HG03520 (cell line): Measurements from ENCODE around the gene HOPX.
"Not testable (repeated sequence)": the region's sequence is repeated elsewhere in the genome, so short reads cannot be mapped to it uniquely, and the experiment has no call there.

Experiments used
- ATAC-seq: cut with Tn5 transposase; IDR thresholded peaks from one replicate; pipeline ENCODE4 v1.9.1; 2021; ENCODE audit warnings: mild to moderate bottlenecking, moderate library complexity; ENCODE audit not compliant: unreplicated experiment

The HOPX gene

DNA sequence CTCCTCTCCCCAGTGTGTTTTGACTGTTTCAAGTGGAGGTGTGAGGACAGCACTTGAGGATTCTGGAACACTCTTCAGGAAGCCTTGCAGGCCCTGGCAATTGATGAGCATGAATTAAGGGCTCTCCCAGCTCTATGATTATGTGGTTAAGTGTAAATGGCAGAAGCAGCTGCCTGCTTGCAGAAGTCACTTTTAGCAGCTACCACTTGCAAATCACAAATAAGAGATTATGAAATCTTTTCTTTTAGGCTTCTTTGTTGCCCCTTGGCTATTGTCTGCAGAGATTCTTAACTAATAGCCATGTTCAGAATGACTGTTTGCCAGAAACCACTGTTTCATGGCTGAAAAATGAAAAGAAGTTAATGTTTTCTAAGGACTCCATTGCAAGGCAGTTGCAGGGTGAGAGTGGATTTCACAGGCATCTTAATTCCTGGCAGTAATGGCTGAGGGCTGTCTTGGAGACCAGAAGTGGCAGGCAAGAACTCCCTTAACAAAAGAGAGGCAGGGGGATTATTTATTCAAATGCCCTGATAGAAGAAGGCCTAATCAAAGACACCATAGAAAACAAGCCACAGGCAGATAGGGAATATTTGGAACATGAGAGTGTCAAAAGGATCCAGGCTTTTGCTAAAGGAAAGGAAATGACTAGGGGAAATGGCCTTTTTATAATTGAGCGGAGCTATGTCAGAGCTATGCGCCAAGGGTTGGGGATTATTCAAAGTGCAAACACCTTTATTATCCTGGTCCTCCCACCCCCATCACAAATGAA lies 8.3 kb upstream of the HOPX start:
- ATAC-seq, result no peak

GRCh38 chr4:56688094-56688647 lies 7.1 kb upstream of the HOPX start:
- no peak for ATAC-seq

DNA sequence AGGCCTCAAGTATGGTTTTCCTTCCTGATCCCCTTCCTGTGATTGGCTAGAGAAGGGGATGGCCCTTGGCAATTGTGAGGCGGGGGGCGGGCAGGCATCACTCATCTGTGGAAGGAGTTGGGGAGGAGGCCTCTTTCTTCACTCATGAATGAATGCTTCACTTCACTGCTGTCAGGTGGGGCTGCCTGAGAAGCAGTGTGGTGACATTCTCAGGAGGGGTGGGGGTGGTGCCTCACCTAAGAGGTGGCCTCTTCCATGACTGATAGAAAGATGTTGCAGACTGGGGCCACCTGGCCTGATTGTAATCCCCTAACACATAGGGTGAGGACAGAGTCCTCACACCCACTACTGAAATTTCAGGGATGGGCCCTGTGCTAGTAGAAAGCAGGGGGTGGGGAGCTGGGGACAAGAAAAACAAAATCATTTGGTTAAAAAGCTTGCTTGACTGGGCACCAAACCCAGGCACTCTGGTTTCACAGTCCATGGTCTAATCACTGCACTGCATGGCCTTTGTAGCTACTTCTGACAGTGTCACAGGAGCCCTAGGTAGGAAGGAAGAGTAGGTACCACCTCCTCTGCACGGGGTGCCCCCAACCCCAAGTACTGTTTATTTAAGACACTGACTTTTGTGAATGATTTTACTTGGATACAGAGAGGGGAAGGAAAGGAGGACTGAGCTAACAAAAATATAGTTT lies 5.6 kb upstream of the HOPX start:
- ATAC-seq, result no peak

DNA sequence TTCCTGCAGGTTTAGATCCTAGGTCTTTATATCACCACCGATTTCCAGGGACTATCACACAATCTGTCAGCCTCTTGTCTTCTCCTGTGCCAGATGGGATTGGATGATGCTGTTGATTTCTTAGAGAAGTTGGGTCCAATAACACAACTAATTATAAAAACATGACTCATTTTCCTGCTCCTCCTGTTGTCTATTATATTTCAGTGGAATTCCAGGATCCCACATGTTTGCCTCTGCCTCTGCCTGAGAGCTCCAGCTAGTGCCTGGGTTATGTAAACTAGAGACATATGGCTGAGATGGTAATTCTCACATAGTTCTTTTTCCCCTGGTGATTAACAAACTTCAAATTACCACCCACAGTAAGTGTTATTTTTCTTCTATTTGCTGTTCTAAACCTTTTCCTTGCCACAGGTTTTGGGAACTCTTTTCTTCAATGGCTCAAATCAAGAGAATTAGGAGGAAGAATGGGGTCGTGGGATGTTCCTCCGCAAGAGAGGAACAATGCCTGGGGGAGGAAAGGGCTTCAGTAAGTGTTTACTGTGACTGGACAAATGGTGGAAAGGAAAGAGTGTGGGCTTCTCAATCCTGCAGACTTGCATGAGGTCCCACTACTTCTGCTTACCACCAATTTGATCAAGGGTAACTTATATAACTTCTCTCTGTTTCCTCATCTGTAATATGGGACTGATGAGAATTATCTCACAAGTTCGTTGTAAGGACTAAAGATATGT lies 3.4 kb upstream of the HOPX start:
- no peak for ATAC-seq

GRCh38 chr4:56683455-56683854 lies 2.4 kb upstream of the HOPX start:
- ATAC-seq, result no peak

- ATAC-seq, result no peak
These were observed 893 bp upstream of the HOPX start for GRCh38 chr4:56681853-56682525.

GRCh38 chr4:56680266-56680665 lies 830 bp downstream of the HOPX start:
- ATAC-seq, result no peak

DNA sequence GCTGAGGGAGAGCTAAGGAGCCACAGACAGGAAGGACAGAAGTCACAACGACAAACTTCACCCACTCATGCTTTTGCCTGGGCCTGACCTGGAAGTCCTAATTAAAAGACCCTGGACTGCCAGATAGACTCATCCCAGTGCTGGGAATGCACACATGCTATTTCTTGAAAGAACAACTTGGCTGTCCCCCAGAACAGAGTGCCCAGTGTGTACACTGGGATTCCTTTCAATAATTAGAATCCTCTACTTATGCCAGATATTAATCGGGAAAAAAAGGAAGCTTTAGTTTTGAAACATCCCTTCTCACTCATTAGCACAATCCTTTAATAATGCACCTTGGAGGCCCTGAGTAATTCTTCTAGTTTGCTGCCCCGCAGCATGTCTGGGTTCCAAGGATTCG lies 3.4 kb downstream of the HOPX start:
- no peak for ATAC-seq

DNA sequence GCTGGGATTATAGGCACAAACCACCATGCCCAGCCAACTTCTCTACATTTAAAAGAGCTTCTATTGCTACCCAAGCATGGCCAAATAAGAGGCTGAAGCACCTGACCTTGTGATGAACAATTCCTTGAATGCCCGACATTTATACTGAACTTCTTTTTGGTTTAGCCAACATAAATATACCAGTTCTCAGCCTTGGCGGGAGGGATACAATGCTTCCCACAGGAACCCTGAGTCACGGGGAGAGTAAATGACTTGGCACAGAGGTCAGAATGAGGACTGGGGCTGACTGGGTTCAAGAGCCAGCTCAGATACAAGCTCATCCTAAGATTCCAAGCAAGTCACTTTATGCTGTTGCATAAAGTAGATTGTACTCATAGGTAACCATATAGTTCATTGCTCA lies 6.1 kb downstream of the HOPX start:
- ATAC-seq, result no peak

- ATAC-seq, result no peak
These were observed 9.2 kb downstream of the HOPX start for GRCh38 chr4:56671860-56672259.

DNA sequence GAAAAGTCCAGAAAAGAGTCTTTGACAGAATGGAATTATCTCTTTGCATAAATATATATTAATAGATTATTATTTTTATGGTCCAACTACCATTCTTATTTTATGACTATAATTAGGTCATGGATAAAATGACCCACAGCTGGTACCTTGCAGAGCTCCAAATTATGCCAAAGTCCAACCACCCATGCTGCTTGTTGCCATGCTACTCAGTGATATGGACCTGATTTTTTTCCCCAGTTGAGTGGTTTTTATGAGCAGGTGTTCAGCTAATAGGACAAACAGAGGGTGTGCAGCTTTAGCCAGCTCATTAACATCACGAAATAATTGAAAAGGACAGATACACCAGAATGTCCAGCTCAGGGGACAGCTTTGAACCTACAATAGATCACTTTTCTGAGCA lies 9.7 kb downstream of the HOPX start:
- ATAC-seq, result no peak

- ATAC-seq, result no peak
These were observed 12.8 kb downstream of the HOPX start for GRCh38 chr4:56668267-56668666.

DNA sequence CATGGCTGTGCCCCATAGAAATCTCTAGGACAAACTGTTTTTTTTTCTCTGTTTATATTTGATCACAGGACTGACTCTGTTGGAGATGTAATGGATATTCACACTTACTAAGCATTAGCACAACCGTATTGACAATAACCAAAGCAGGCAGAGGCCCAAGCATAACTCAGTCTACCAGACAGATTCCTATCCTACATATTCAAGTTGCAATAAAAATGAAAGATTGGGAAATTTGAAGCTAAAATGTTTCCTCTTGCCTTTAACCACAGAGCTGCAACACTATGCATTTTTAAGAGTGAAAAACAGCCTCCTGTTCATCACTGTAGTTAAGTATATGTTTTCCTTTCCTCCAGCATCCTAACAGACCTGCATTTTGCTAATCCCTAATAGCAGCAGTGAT lies 13.7 kb downstream of the HOPX start:
- ATAC-seq, result not testable (repeated sequence)

DNA sequence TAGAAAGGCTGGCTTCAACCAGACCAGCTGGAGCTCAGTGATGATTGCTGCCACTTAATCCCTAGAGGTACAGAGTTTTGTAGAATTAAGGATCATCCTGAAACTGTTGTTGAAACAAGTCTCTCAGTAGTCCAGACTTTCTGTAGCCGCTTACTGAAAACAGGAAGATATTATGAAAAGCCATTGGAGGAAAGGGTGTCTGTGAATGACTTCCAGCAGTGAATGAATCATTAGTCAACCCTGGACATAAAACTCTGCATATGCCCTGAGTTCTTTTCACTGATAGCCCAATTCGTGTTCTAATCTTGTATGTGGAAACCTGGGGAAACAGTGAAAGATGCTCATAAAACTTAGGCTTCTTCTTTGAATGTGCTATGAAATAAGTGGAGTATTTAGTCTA lies 14.8 kb downstream of the HOPX start:
- ATAC-seq, result no peak

GRCh38 chr4:56665781-56666180 lies 15.3 kb downstream of the HOPX start:
- no peak for ATAC-seq

DNA sequence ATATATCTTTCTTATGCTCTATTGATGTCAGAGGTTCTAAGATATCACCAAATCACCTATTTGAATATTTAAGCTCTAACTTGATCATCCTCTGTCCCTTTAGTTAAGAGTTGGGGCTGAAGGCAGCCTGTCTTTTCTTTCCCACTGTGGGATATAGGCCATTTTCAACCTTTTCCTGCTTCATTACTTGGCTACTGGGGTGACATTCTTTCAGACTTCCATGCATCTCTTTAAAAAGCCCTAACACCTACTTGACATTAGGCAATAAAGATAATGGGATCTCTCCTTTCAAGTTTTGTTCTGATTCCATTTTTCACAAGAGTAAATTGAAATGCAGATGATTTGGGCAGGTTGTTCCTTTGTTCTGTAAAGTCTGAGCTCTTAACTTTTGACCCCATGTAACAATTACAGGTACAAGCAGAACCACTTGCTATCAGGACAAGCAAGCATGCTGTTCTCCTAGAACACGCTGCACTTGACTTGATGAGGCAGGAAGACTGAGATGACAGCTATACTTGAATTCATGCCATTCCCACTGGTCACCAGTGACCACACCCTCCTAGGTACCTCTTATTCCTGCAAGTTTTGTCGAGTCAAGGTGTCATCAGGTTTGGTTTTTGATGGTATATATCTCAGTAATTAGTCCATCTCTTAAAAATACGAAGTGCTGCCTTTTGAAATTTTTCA lies 18.2 kb downstream of the HOPX start:
- no peak for ATAC-seq

DNA sequence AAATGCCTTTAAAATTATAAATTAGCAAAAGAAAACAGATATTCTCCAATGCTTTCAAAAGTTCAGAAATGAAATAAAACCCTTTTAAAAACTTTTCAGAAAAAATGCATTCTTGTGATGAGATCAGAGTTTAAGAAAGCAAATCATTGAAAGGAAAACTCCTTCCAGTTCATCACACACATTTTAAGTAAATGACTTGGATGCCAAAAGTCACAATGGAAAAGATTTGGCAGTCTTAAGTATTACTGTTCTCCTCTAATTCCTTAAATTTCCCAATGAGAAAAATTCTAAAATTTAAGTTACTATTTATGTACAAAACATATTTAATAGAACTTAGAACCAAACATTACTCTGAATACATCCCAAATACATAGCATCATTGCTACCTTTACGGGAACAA lies 21.1 kb downstream of the HOPX start:
- no peak for ATAC-seq

DNA sequence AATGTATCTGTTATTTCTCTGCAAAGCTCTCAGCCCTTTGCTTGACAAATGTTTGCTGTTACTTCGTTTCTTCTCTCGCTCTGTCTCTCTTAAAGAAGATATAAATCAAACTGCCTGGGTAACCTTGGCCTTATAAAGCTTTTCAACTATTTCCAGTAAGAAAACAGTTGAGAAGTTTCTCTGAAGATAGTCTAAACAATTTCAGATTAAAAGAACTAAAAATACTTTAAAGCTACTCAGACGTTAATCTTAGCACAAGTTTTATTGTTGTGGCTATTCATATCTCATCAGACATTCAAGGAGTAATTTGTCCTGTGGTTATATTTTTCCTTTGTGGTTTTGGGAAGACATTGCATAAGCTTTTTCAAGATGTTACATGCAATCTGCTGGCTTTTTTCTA lies 22.6 kb downstream of the HOPX start:
- ATAC-seq, result no peak

DNA sequence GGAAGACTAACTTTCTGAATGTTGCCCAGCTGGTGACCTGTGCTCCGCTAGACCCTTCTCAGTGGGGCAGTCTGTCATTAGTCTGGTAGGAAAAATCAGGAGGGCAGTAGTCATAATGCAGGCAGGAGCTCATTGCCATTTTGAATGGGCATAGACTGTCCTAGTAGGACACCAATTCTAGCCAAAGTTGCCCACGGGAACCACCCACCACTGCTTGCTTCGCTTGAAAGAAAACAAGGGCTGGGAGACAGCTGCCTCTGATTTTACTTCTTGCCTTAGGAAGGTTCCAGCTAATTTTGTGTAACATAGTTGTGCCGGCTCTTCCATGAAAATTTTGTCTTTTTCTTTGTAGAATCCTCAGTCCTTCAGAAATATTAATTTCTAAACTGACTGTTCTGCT lies 23.3 kb downstream of the HOPX start:
- no peak for ATAC-seq

DNA sequence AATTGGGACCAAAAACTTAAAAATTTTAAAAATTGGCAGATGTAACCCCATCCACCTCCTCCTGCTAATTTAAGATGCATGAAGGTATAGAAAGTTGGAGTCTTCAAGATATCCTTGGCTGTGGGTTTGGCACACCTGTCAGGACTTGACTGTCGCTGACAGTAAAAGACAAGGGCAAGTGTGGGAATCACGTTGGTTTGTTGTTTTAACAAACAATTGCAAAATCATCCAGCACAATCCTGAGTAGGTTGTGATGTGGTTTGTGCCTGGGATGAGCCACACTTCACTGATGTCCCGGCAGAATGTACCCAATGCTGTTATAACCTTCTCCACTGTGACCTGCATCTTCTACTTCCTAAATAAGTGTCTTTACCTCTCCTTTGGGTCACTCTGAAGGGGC lies 24.0 kb downstream of the HOPX start:
- no peak for ATAC-seq

- ATAC-seq, result no peak
These were observed 24.8 kb downstream of the HOPX start for GRCh38 chr4:56656346-56656643.
